ENCODE results near the gene ZNF688.

The ZNF688 gene

DNA sequence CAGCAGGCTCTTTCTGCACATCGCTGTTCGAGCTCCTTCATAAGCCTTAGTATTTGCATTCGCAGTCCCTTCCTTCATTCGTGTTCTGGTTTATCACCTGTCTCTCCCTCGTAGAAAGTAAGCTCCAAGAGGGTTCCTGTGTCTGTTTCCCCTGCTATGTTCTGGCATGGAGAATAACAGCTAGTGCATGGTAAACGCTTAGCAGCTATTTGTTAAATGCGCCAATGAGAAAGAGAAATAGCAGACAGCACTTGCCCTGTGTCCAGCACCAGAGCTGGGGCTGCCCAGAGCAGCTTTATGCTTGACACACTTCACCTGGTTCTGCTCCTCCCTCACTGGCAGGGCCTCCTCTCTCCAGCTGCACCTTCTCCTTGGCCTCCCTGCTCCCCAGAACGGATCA, 5.5 kb downstream of the ZNF688 start:
- TF ChIP-seq EZH2phosphoT487 (IDR thresholded peaks at IDR 0.05; ENCODE audit: borderline replicate concordance, low read length), result no peak
- TF ChIP-seq, protein P1, sequence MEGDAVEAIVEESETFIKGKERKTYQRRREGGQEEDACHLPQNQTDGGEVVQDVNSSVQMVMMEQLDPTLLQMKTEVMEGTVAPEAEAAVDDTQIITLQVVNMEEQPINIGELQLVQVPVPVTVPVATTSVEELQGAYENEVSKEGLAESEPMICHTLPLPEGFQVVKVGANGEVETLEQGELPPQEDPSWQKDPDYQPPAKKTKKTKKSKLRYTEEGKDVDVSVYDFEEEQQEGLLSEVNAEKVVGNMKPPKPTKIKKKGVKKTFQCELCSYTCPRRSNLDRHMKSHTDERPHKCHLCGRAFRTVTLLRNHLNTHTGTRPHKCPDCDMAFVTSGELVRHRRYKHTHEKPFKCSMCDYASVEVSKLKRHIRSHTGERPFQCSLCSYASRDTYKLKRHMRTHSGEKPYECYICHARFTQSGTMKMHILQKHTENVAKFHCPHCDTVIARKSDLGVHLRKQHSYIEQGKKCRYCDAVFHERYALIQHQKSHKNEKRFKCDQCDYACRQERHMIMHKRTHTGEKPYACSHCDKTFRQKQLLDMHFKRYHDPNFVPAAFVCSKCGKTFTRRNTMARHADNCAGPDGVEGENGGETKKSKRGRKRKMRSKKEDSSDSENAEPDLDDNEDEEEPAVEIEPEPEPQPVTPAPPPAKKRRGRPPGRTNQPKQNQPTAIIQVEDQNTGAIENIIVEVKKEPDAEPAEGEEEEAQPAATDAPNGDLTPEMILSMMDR (IDR thresholded peaks at IDR 0.05; ENCODE audit: low read depth, low read length, poor library complexity, severe bottlenecking), result no peak
- Histone ChIP-seq H4K20me1 (ENCODE audit: control insufficient read depth, insufficient read depth, low read depth, low read length) (no peaks in the 10 kb centered on the region), H3K36me3 (ENCODE audit: control insufficient read depth, low read length) (peaks cover 3% of the 10 kb centered on the region; the same call in 1 of the 2 replicates), H3K9me2 (replicated peaks; ENCODE audit: control insufficient read depth, low read length) (no peaks in the 10 kb centered on the region), H3K9me3 (ENCODE audit: control insufficient read depth, insufficient read depth, low read length) (no peaks in the 10 kb centered on the region), H3K27ac (ENCODE audit: low read depth, low read length) (no peak overlapping the region), H3K4me3 (ENCODE audit: low read length) (no peak overlapping the region), H3K4me2 (ENCODE audit: low read length) (no peak overlapping the region), H3K27me3 (ENCODE audit: control insufficient read depth, low read length) (no peaks in the 10 kb centered on the region), H3F3A (ENCODE audit: control insufficient read depth, insufficient read depth) (peaks cover 6% of the 10 kb centered on the region), H3K79me2 (ENCODE audit: control insufficient read depth, low read length) (peaks cover 6% of the 10 kb centered on the region), H3K4me1 (ENCODE audit: control insufficient read depth, low read length) (peaks cover 47% of the 10 kb centered on the region)

DNA sequence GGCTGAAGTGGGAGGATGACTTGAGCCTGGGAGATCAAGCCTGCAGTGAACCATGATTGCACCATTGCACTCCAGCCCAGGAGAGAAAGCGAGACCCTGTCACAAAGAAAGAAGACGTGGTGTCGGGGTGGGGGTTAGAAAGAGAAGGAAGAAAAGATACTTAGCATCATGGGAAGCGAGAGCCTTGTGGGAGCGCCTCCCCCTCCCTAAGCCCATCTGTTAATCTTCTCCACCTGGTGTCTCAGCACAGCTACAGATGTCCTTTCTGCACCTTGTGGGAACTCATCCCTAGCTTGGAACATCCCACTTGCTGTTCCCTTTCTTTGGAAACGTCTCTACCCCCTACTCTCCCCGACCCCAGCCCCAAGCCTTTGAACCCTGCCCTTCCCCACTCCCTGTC, 6.0 kb downstream of the ZNF688 start:
- Histone ChIP-seq H3F3A (ENCODE audit: control insufficient read depth, insufficient read depth) (peaks cover 6% of the 10 kb centered on the region), H3K27me3 (ENCODE audit: control insufficient read depth, low read length) (no peaks in the 10 kb centered on the region), H4K20me1 (ENCODE audit: control insufficient read depth, insufficient read depth, low read depth, low read length) (no peaks in the 10 kb centered on the region), H3K9me3 (ENCODE audit: control insufficient read depth, insufficient read depth, low read length) (no peaks in the 10 kb centered on the region), H3K4me3 (ENCODE audit: low read length) (no peak overlapping the region), H3K9me2 (replicated peaks; ENCODE audit: control insufficient read depth, low read length) (no peaks in the 10 kb centered on the region), H3K4me2 (ENCODE audit: low read length) (no peak overlapping the region), H3K36me3 (ENCODE audit: control insufficient read depth, low read length) (peaks cover 3% of the 10 kb centered on the region; the same call in 1 of the 2 replicates), H3K27ac (ENCODE audit: low read depth, low read length) (no peak overlapping the region), H3K4me1 (ENCODE audit: control insufficient read depth, low read length) (peaks cover 43% of the 10 kb centered on the region), H3K79me2 (ENCODE audit: control insufficient read depth, low read length) (peaks cover 2% of the 10 kb centered on the region; the same call in 1 of the 2 replicates)
- no peak for TF ChIP-seq EZH2phosphoT487 (IDR thresholded peaks at IDR 0.05; ENCODE audit: borderline replicate concordance, low read length)
- TF ChIP-seq, protein P1 (IDR thresholded peaks at IDR 0.05; ENCODE audit: low read depth, low read length, poor library complexity, severe bottlenecking), result no peak

DNA sequence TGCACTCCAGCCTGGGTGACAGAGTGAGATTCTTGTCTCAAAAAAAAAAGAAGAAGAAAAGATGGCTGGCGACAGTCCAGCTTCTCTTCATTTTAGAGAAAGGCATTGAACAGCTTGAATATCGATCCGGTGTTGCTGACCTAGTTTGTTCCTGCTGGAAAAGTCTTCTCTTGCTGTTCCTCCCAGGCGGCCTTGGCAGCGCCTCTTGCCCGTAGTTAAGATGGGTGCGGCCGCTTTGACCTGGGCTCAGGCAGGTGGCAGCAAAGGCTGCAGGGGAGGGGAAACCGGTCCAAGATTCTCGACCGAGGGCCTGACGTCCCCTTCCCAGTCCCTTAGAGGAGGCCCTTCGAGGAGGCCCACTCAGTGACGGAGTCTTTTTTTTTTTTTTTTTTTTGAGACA, 9.5 kb downstream of the ZNF688 start:
- no peaks in the 10 kb centered on the region for H3K27me3 ChIP-seq (ENCODE audit: control insufficient read depth, low read length)
- H3F3A ChIP-seq (ENCODE audit: control insufficient read depth, insufficient read depth), result 0 out of 2 replicates have a peak, but pooled peaks cover 6% of the 10 kb centered on the region
- peak overlapping the region; percentile 56; the same call in 1 of the 2 replicates for H3K4me3 ChIP-seq (ENCODE audit: low read length)
- peaks cover 20% of the 10 kb centered on the region for H3K4me1 ChIP-seq (ENCODE audit: control insufficient read depth, low read length)
- peaks cover 11% of the 10 kb centered on the region for H3K79me2 ChIP-seq (ENCODE audit: control insufficient read depth, low read length)
- H3K9me2 ChIP-seq (replicated peaks; ENCODE audit: control insufficient read depth, low read length), result no peaks in the 10 kb centered on the region
- H4K20me1 ChIP-seq (ENCODE audit: control insufficient read depth, insufficient read depth, low read depth, low read length), result no peaks in the 10 kb centered on the region
- no peak overlapping the region for H3K27ac ChIP-seq (ENCODE audit: low read depth, low read length)
- H3K4me2 ChIP-seq (ENCODE audit: low read length), result peak overlapping the region; percentile 46
- H3K36me3 ChIP-seq (ENCODE audit: control insufficient read depth, low read length), result peaks cover 3% of the 10 kb centered on the region; the same call in 1 of the 2 replicates
- no peak for TF ChIP-seq EZH2phosphoT487 (IDR thresholded peaks at IDR 0.05; ENCODE audit: borderline replicate concordance, low read length)
- TF ChIP-seq, protein P1 (IDR thresholded peaks at IDR 0.05; ENCODE audit: low read depth, low read length, poor library complexity, severe bottlenecking), result no peak
- H3K9me3 ChIP-seq (ENCODE audit: control insufficient read depth, insufficient read depth, low read length), result no peaks in the 10 kb centered on the region
